Neural cell (in vitro differentiated cells): ENCODE results near the gene ACAD11. TPM values are rescaled to one million over a fixed set of nuclear protein-coding genes. Genes with fewer than 3 reads are reported as not detected.

Experiments
- H2AFZ ChIP-seq: fragments of 200-600, 300-800 bp; sonication (generic), shearing (Covaris generic); 2 replicates; pipeline ENCODE4 v1.6.0; 2014; ENCODE audit warnings: low read depth, mild to moderate bottlenecking, antibody characterized with exemption, low read length, moderate library complexity
- H3F3A ChIP-seq: fragments of 200-600 bp; shearing (Covaris generic); 2 replicates; pipeline ENCODE4 v1.6.1; 2016; ENCODE audit warnings: mild to moderate bottlenecking, moderate library complexity, mixed read lengths, antibody characterized with exemption, low read length; ENCODE audit not compliant: insufficient read depth, poor library complexity, severe bottlenecking
- H3K27ac ChIP-seq: fragments of 200-600, 300-800 bp; sonication (generic), shearing (Covaris generic); 2 replicates; pipeline ENCODE4 v1.5.1; 2014; ENCODE audit warnings: mild to moderate bottlenecking, low read length, moderate library complexity
- H3K27me3 ChIP-seq: fragments of 300-800, 200-600 bp; sonication (generic), shearing (Covaris generic); 2 replicates; pipeline ENCODE4 v1.6.0; 2014; ENCODE audit warnings: mild to moderate bottlenecking, low read depth, low read length, moderate library complexity; ENCODE audit not compliant: insufficient read depth
- H3K36me3 ChIP-seq: fragments of 300-800, 200-600 bp; sonication (generic), shearing (Covaris generic); 2 replicates; pipeline ENCODE4 v1.5.1; 2014; ENCODE audit warnings: mild to moderate bottlenecking, antibody characterized with exemption, low read length, moderate library complexity; ENCODE audit not compliant: insufficient read depth
- H3K4me2 ChIP-seq: fragments of 300-800, 200-600 bp; sonication (generic), shearing (Covaris generic); 2 replicates; pipeline ENCODE4 v1.6.0; 2014; ENCODE audit warnings: mild to moderate bottlenecking, low read length
- H3K4me3 ChIP-seq: fragments of 300-800, 200-600 bp; sonication (generic), shearing (Covaris generic); 2 replicates; pipeline ENCODE4 v1.5.1; 2014; ENCODE audit warnings: mild to moderate bottlenecking, low read length, moderate library complexity
- H3K79me2 ChIP-seq: fragments of 200-600 bp; shearing (Covaris generic); replicated peaks from 2 replicates; pipeline ENCODE4 v1.6.0; 2014; ENCODE audit warnings: mild to moderate bottlenecking, low read length, moderate library complexity; ENCODE audit not compliant: insufficient read depth
- H3K9ac ChIP-seq: fragments of 300-800, 200-600 bp; sonication (generic), shearing (Covaris generic); 2 replicates; pipeline ENCODE4 v1.6.1; 2016; ENCODE audit warnings: mild to moderate bottlenecking, low read length, mixed read lengths
- H3K9me2 ChIP-seq: fragments of 200-600 bp; shearing (Covaris generic); 2 replicates; pipeline ENCODE4 v1.6.1; 2016; ENCODE audit warnings: mild to moderate bottlenecking, low read length, mixed read lengths; ENCODE audit not compliant: insufficient read depth
- H3K9me3 ChIP-seq: fragments of 200-600, 300-800 bp; sonication (generic), shearing (Covaris generic); 2 replicates; pipeline ENCODE4 v1.6.1; 2016; ENCODE audit warnings: mild to moderate bottlenecking, mixed run types, low read length, moderate library complexity, mixed read lengths
- H4K20me1 ChIP-seq: fragments of 200-600 bp; shearing (Covaris generic); 2 replicates; pipeline ENCODE4 v1.6.1; 2016; ENCODE audit warnings: mild to moderate bottlenecking, mixed run types; ENCODE audit not compliant: insufficient read depth
- CTCF ChIP-seq: fragments of 450-650 bp; IDR thresholded peaks from 2 replicates; pipeline ENCODE4 v1.5.1; 2014; ENCODE audit warnings: antibody characterized with exemption, mild to moderate bottlenecking, moderate library complexity; ENCODE audit not compliant: poor library complexity, severe bottlenecking
- EP300 ChIP-seq: fragments of 450-650 bp; conservative IDR thresholded peaks from 2 replicates; pipeline ENCODE4 v1.6.1; 2014; ENCODE audit warnings: antibody characterized with exemption, mild to moderate bottlenecking, moderate library complexity; ENCODE audit not compliant: poor library complexity, severe bottlenecking
- EZH2 ChIP-seq: fragments of 200-600, 300-800 bp; shearing (Covaris generic), sonication (generic); IDR thresholded peaks from 2 replicates; pipeline ENCODE4 v1.6.1; 2014; ENCODE audit warnings: antibody characterized with exemption, low read length, borderline replicate concordance, mild to moderate bottlenecking; ENCODE audit not compliant: insufficient read depth, poor library complexity, severe bottlenecking
- MXI1 ChIP-seq: fragments of 450-650 bp; conservative IDR thresholded peaks from 2 replicates; pipeline ENCODE4 v1.6.1; 2014; ENCODE audit warnings: antibody characterized with exemption, mild to moderate bottlenecking; ENCODE audit not compliant: poor library complexity, severe bottlenecking
- POLR2AphosphoS5 ChIP-seq: IDR thresholded peaks from 2 replicates; pipeline ENCODE4 v1.6.1; 2012
- RAD21 ChIP-seq: fragments of 450-650 bp; conservative IDR thresholded peaks from 2 replicates; pipeline ENCODE4 v1.6.1; 2014; ENCODE audit warnings: antibody characterized with exemption, mild to moderate bottlenecking, moderate library complexity
- REST ChIP-seq: IDR thresholded peaks from 2 replicates; pipeline ENCODE4 v1.6.1; 2012; ENCODE audit warnings: borderline replicate concordance
- SMC3 ChIP-seq: fragments of 450-650 bp; conservative IDR thresholded peaks from 2 replicates; pipeline ENCODE4 v1.6.1; 2014; ENCODE audit warnings: antibody characterized with exemption, mild to moderate bottlenecking, moderate library complexity; ENCODE audit not compliant: poor library complexity
- TAF1 ChIP-seq: IDR thresholded peaks from 2 replicates; pipeline ENCODE4 v1.6.1; 2012; ENCODE audit warnings: low read depth
- polyA plus RNA-seq: library from polyadenylated mRNA; depleted of rRNA; stranded (reverse); fragments of >200 nt; gene quantifications from 2 replicates; pipeline ENCODE4 v1.2.3, GENCODE V29; 2014

The ACAD11 gene
- polyA plus RNA-seq, 1 donor from 2014 or later = 19.2 TPM

- Histone ChIP-seq H3K79me2 (no peaks in the 10 kb centered on the region), H3K27ac (no peak overlapping the region), H3F3A (no peaks in the 10 kb centered on the region), H3K4me3 (no peak overlapping the region), H3K27me3 (no peaks in the 10 kb centered on the region), H3K36me3 (peaks cover 4% of the 10 kb centered on the region), H3K4me2 (no peak overlapping the region), H3K9ac (no peak overlapping the region), H2AFZ (no peak overlapping the region), H4K20me1 (no peaks in the 10 kb centered on the region), H3K9me2 (no peaks in the 10 kb centered on the region), H3K9me3 (no peaks in the 10 kb centered on the region)
- TF ChIP-seq POLR2AphosphoS5 (no peak), EZH2 (no peak), MXI1 (no peak), SMC3 (no peak), EP300 (no peak), REST (no peak), TAF1 (no peak), RAD21 (no peak), CTCF (no peak)
These were observed 21.8 kb upstream of the ACAD11 start for GRCh38 chr3:132681421-132681820.

- TF ChIP-seq EP300 = no peak
- no peak for TF ChIP-seq POLR2AphosphoS5
- TF ChIP-seq EZH2 = no peak
- TF ChIP-seq MXI1 = no peak
- no peak for TF ChIP-seq SMC3
- no peak for TF ChIP-seq TAF1
- no peak for TF ChIP-seq RAD21
- no peak for TF ChIP-seq CTCF
- TF ChIP-seq REST = no peak
- H3K9ac ChIP-seq = no peak overlapping the region
- peaks cover 6% of the 10 kb centered on the region for H3K36me3 ChIP-seq
- H3K4me3 ChIP-seq = no peak overlapping the region
- no peaks in the 10 kb centered on the region for H3K9me2 ChIP-seq
- no peaks in the 10 kb centered on the region for H3F3A ChIP-seq
- H3K9me3 ChIP-seq = no peaks in the 10 kb centered on the region
- H2AFZ ChIP-seq = no peak overlapping the region
- H4K20me1 ChIP-seq = no peaks in the 10 kb centered on the region
- no peak overlapping the region for H3K27ac ChIP-seq
- H3K27me3 ChIP-seq = no peaks in the 10 kb centered on the region
- no peak overlapping the region for H3K4me2 ChIP-seq
- no peaks in the 10 kb centered on the region for H3K79me2 ChIP-seq
These were observed 20.3 kb upstream of the ACAD11 start for GRCh38 chr3:132679911-132680310.
